Ammon's horn (tissue), 1 donor: Measurements from ENCODE around the gene DMD.
A peak's percentile ranks its signal among the peaks of the same experiment; 100 is the strongest.

Experiments
- DNase-seq: peaks from one replicate; pipeline ENCODE4 v3.0.0-alpha.2; 2016; ENCODE audit warnings: low spot score

Gene DMD

DNA sequence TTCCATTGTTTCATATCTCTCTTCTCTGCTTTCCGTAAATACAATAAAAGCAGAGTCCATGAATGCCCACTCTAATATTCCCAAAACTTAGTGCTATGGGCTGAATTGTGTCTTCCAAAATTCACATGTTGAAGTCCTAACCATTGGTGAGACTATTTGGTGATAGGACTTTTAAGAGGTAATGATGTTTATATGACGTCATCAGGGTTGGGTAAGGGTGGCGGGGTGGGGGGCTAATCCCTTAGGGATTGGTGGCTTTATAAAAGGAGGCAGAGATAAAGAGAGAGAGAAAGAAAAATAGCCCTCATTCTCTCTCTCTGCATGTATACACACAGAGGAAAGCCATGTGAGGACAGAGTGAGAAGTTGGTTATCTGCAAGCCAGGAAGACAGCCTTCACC is 722.2 kb downstream of the DMD start:
- DNase-seq = no peak

DNA sequence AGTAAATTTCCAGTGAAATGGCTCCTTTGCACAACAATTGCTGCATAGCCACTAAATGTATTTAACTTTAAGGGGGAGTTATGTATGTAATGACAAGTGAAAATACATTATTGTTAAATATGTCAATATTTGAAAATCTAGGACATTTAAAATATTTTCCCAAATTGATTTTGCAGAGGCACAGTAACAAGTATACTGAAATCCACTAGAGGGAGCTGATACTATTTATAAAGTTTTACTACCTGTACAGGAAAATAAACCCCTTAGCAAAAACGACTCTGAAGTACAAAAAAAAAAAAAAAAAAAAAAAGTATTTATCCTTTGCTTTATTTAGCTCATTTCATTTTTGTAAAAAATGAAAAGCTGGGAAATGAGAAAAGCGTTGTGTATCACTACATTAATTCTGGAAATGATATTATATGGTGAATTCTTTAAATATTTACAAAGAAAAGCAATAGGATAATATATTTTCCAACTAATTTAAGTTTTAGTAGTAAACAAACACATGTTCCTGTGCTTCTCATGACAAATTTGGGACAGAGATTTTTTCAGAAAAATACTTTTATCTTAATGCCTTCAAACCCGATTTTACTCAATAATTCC is 727.7 kb downstream of the DMD start:
- DNase-seq = no peak

DNA sequence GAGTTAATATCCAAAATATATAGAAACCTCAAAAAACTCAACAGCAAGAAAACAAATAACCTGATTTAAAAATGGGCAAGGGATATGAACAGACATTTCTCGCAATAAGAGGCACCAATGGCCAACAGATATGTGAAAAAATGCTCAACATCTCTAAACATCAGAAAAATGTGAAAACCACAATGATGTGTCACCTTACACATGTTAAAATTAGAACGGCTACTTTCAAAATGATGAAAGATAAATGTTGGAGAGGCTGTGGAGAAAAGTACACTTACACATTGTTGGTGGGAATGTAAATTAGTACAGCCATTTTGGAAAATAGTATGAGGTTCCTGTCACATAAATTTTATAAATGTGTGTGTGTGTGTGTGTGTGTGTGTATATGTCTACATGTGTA is 731.3 kb downstream of the DMD start:
- DNase-seq = no peak

DNA sequence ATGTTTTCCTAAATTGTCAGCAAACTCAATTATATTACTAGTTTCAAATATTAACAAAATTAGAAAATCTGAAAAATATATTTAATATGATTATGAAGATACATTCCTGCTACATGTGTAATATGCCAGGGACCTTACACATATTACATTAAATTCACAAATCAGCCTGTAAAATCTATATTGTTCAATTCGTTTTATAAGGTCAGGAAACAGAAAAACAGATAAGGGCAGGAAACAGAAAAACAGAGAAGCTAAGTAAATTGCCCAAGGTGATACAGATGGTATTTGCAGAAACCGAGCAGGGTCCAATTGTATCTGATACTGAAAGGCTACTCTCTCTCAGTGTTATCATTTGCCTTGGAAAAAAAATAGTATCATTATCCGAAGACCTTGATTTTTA is 739.0 kb downstream of the DMD start:
- no peak for DNase-seq

DNA sequence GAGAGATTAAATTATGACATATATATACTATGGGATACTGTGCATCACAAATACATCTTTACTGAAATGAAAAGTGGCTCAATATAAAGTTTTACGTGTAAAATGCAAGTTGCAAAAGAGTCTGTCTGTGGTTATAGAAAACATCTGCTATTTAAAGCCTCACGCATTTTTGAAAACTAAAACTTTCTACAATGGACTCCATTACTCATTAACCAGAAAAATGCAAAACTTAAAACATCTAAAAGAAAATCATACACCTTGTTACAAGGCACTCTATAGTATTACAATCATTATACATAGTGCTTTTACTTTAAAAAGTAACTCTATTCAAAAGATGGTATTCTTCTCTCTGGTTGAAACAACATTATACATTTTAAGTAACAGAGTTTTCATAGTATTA is 755.6 kb downstream of the DMD start:
- DNase-seq = no peak

DNA sequence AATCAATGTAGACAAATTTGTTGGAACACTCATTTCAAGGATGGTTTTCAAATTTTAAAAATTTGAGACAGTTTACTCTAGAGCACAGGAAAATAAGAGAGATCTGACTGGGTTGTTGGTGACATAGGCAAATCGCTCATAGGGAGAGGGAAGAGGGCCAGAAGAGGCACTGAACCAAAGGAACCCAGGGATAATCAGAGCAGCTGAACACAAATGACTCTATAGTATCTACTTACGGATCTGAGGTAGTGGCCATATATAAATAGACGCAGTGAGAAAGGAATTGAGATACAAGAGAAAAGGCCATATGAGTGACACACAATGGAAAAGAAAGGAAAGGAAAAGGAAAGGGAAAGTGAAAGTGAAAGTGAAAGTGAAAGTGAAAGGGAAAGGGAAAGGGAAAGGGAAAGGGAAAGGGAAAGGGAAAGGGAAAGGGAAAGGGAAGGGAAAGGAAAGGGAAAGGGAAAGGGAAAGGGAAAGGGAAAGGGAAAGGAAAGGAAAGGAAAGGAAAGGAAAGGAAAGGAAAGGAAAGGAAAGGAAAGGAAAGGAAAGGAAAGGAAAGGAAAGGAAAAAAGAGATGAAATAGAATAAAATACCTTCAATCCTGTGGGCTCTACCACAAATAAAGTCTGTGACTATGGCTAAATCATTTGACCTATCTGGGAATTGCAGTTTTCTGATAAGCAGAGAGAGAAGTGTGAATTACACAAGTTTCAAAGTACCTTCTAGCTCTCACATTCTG is 759.2 kb downstream of the DMD start:
- DNase-seq = no peak

DNA sequence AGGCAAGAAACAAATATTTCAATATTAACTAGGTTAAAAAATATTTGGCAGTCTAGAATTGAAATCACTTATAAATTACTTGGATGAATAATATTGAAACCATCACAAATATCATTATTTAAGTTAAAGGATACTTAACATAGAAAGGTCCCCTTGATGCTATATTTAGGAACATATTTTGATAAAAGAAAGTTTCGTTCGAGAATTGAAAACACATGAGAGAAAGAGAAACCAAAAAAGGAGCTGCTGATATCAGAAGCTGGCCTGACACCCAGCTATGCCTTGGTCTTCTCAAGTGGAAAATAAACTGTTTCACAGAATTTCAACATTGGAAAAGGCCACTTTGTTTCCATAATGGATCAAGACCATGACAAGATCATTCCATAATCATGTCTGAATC is 762.4 kb downstream of the DMD start:
- DNase-seq = no peak

DNA sequence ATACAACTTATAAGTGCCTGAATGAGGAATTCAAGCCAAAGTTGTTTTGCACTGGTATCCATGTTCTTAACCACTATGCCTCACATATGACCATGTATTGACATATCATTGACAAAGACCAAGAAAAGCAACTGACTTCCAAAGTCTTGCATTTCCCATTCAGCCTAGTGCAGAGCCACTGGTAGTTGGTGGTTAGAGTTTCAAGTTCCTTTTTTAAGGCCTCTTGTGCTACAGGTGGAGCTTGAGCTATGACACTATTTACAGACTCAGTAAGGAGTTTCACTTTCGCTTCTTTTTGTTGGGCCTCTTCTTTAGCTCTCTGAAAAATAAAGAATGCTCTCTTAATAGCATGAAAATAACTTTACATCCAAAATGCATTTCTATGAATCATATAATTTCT is 763.0 kb downstream of the DMD start:
- DNase-seq = peak; percentile 1

DNA sequence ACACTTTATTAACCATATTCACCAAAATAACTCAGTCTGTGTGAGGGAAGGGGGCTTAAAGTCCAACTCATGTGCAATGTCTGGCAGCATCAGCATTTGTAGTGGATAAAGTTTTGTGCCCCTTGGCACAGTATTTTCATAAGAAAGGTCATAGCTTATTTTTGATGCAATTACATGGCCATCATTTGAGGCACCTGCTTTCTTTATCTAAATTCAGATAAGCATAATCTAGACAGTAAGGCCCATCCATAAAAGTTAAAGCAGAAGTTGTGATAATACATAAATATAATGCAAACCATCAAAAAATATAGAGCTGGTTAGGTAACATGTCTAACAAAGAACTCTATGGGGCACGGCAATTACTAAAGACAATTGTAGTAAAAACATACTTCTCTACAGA is 763.7 kb downstream of the DMD start:
- DNase-seq = no peak

DNA sequence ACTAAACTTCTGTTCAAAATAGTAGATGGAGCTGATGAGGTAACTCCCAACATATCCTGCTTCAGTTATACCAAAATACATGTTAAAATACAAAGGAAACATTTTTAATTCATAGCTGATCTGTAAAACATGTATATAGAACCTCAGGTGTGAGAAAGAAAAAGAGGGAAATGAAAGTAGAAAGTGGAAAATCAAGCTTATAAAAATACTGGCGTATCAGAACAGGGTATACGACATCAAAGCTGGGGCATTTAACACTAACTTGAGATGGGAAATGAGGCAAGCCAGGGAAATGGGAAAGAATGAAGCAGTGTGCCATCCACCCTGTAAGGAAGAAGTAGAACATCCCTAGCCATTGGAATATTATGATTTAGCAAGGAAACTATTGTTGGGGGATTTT is 767.5 kb downstream of the DMD start:
- no peak for DNase-seq

DNA sequence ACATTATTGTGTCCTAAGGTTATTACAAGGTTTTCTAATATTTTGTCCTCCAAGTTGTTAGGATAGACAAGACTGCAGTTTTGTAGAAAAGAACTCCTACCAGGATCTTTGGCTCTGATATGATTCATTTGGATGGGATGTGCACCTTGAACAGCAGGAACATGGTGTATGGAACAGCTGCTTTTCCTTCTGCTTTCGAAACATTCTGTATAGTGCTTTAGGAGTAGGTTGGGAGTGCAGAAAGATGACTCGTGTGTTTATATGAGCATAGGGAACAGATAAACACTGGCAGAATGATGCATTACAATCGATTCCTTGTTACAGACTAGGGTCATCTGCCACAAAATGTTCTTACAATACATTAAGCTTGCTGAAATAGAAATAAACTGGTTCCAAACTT is 790.1 kb downstream of the DMD start:
- no peak for DNase-seq

DNA sequence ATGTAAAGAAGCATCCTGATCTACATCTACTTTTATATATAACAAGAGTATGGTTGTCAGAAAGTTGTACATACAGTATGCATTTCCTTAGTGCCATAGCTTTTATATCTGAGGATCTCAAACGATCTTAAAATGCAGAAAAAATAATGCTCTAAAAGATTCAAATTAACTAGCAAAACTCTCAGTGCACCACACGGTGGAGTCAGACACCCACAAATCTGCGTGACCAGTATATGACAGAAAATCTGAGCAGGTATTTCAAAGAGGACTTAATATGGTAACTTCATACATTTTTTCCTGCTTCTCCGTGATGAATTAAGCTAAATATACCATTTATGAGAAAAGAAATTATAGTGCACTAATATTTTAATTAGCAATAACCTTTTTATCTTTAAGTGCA is 803.0 kb downstream of the DMD start:
- peak; percentile 18 for DNase-seq

DNA sequence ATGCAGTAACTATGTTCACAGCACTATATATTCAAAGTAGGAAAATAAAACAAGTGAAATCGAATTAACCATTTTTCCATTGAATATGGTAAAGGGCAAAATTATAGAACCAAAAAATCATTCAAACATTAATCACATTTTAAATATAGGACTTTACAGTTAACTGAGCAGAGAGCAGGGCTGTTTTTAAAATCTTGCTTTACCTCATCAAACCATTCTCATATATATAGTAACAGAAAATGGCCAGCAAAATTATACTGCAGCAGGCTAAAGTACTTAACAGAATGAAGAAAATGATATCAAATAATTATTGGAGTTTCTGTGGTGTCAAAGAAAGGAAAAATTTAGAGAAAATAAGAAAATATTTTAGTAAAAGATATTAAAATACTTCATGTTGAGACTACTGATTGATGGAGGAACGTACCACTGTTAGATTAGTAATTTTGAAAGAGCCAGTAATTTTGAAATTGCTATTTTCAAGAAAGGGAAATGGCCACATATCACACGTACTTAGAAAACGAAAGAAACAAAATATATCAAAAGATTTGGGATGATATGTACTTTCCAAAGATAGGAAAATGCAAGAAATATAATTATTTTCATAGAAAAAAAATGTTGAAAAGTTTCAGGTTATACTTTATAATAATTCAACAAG is 813.7 kb downstream of the DMD start:
- DNase-seq = no peak

DNA sequence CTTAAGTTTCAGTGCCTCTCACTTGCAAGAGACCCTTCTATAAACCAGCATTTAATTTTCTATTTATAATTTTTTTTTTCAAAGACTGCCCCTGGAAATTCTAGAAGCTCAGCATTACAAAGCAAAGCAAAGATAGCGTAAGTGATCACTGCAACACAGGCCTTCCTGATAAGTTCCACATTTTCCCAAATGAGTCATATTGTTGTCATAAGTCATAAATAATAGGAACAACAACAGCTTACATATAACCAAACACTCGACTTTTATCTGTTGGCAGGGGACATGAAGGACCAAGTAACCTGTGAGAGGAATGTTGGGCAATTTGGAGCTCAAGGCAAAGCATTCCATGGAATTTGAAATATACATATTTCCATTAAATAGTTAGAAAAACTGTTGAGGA is 815.5 kb downstream of the DMD start:
- DNase-seq = no peak

DNA sequence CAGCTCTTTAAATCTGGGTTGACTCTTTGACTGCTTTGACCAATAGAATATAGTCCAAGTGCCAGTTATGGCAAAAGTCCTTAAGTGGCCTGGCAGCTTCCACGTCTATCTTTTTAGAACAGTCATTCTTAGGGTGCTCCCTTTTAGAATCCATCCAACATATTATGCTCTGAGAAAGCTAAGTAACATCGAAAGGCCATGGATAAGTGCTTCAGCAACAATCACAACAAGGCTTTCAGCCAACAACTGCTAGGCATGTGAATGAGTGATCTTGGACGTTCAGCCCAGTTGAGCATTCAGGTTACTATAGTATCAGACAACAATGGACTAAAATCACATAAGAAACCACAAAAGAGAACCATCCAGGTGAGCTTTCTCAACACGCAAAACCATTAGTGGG is 818.7 kb downstream of the DMD start:
- no peak for DNase-seq

DNA sequence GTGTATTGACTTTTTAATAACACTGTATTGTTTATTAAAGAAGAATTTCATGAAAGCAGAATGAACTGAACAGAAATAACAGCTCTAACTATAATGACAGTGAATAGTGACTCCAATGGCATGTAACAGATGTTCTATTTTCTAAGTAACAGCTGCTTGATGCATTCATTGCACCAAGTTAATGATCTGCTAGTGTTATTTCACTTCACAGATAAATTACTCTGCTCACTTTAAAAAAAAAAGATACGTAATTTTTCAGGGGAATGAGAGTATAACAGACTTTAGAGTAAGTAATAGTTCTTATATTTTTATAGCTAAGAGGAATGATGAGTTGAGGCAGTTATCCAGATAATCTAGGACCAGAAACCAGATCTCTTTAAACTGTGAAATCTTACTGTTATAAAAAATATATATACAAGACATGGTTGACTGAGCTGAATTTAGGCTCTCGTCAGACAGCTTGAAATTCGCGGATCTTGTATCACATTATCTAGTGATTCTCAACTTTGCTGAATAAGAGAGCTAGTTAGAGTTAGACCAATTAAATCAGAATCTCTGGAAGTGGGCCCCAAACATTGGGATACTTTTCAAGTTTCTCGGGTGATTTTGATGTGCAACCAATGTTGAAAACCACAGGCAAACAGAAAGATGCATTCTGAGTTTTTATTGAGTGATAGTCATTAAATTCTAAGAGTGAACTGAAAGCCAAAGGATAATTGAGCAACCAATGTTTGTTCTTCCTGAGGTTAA is 840.7 kb downstream of the DMD start:
- DNase-seq = no peak

DNA sequence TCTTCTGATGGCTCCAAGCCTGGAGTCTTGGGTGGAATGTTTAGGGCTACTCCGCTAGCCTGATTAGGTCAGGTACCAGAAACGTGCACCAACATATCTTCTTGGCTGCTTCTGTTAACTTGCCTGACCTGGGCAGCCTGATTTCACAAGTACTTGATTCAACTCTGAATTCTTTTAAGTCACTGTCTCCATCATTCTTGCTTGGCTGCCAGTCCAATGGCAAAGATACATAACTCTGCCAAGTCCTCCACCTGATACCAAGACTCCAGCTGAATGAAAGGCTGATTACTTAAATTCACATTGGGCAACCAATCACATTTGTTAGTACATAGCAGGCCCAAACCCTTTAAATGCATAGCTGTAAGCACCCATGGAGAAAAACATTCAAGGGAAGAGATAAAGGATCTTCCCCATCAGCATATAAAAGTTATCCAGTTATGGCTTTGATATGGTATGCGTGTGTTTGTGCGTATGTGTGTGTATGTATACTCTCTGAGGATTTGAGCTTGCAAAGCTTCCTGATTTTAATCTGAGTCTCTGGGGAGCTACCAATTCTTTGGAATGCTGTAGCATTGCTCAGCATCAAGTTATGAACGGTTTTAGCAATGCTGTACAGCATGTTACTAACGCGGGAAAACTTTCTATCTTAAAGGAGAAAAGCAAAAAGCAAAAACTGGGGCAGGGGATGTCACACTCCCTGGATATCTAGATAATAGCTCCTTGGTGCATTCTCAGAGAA is 917.2 kb downstream of the DMD start:
- DNase-seq = no peak

DNA sequence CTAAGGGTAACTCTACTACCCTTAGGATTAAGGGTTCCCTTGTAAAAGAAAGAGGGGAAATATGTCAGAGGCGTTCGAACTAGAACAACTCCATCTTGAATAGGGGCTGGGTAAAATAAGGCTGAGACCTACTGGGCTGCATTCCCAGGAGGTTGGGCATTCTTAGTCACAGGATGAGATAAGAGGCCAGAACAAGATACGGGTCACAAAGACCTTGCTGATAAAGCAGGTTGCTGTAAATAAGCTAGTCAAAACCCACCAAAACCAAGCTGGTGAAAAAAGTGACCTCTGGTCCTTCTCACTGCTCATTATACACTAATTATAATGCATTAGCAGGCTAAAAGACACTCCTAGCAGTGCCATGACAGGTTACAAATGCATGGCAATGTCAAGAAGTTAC is 922.0 kb downstream of the DMD start:
- no peak for DNase-seq

DNA sequence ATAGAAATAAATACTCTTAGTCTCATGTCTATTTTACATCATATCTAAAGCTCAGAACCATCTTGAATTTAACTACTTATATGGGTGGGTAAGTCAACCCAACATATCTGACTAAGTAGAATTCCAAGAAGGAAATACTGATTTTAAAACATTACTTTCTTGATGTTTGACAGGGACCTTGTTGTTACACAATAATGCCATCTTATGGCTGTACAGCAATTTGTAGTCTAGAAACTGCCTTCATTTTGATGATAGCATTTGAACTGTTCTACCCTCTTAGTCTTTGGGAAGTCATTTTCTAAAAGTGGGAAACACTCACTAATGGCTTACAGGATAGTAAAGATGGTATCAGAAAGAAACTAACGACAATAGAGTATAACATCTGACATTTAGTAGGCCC is 929.5 kb downstream of the DMD start:
- DNase-seq = no peak

DNA sequence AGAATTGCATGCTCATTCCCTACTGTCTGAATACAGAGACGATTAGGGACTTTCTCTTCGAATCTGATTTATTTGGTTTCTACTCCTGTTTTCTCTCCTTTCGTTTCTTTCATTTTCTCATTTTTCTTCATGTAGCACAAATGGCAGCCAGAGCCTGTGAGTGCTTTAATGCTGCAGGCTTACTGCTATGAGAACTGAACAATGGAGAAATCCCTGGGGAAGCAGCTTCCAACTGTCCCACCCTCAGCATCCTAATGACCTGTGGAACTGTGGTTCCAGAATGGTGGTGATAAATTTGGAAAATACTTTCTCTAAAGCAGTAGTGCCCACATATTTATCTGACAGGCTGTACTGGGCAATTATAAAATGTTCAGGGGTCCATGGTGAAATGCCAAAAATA is 930.4 kb downstream of the DMD start:
- DNase-seq = no peak

DNA sequence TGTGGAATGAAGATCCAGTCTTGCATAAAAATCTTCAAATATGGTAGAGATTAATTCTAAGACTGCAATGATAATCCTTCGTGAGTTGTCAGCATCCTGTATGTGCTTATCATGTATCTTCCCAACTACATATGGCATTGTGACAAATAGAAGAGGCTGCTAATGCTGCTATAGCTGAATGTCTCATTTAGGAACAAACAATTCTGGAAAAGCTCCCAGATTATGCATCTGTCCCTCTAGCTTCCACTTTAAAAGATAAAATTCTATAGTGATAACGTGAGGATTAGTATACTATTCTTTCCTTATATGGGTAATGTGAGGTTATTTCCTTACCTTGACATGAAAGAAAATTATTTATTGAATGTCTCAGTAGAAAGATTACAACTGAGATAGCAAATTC is 930.9 kb downstream of the DMD start:
- peak; percentile 3 for DNase-seq

DNA sequence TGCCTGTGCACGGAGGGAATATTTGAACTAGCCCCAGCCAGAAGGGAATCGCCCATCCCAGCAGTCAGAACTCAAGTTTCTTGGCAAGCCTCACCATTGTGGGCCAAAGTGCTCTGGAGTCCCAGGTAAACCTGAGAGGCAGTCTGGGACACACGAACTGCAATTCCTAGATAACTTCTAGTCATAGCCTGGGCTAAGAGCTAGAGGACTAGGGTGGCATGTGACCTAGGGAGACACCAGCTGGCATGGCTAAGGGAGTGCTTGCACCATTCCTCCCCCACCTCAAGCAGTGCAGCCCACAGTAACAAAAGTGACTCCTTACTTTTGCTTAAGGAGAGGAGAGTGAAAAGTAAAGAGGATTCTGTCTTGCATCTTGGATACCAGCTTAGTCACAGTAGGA is 935.2 kb downstream of the DMD start:
- DNase-seq = no peak
